ENCODE measurements around the gene DHCR24.
"Not testable (repeated sequence)": the region's sequence is repeated elsewhere in the genome, so short reads cannot be mapped to it uniquely, and the experiment has no call there.

DNA sequence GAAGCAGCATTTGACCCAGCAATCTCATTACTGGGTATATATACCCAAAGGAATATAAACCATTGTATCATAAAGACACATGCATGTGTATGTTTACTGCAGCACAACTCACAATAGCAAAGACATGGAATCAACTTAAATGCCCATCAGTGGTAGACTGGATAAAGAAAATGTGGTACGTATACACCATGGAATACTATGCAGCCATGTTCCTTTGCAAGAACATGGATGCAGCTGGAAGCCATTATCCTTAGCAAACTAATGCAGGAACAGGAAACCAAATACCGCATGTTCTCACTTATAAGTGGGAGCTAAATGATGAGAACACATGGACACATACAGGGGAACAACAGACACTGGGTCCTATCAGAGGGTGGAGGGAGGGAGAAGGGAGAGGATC is 5.4 kb downstream of the DHCR24 start:
- not testable (repeated sequence) for TF ChIP-seq CTCF, EP300, POLR2A, POLR2AphosphoS5 (IDR thresholded peaks at IDR 0.05)

All from suprapubic skin (tissue), 4 donors.